Measurements from ENCODE around the gene ARHGAP24. TPM values are rescaled to one million over a fixed set of nuclear protein-coding genes. Genes with fewer than 3 reads are reported as not detected.

ARHGAP24 gene
- total RNA-seq, 2 donors from 2014 or later: 4.2 to 5.2 TPM

GRCh38 chr4:86001591-86001990 lies 526.6 kb downstream of the ARHGAP24 start:
- no peaks in the 10 kb centered on the region for H3K27me3 ChIP-seq
- no peak for TF ChIP-seq CTCF (IDR thresholded peaks at IDR 0.05)
- no peak for DNase-seq
- intact Hi-C loops (cut with DNase I): no loop called here
- H3K36me3 ChIP-seq: no peaks in the 10 kb centered on the region
- no peak overlapping the region for H3K27ac ChIP-seq
- no peaks in the 10 kb centered on the region for H3K9me3 ChIP-seq
- no peaks in the 10 kb centered on the region for H3K4me1 ChIP-seq
- H3K9ac ChIP-seq (ENCODE audit: low read depth in 2 of 2, low read length in 2 of 2): no peak overlapping the region
- no peak overlapping the region for H3K4me3 ChIP-seq

- intact Hi-C loops (cut with DNase I): no loop called here
- TF ChIP-seq CTCF (IDR thresholded peaks at IDR 0.05): no peak
Measured at GRCh38 chr4:86004030-86004429, 529.1 kb downstream of the ARHGAP24 start.

GRCh38 chr4:86006057-86006456 lies 531.1 kb downstream of the ARHGAP24 start:
- DNase-seq: no peak
- no peaks in the 10 kb centered on the region for H3K36me3 ChIP-seq
- no peak for TF ChIP-seq CTCF (IDR thresholded peaks at IDR 0.05)
- no peak overlapping the region for H3K27ac ChIP-seq
- intact Hi-C loops (cut with DNase I): no loop called here
- no peak overlapping the region for H3K4me3 ChIP-seq
- H3K9me3 ChIP-seq: no peaks in the 10 kb centered on the region
- no peaks in the 10 kb centered on the region for H3K4me1 ChIP-seq
- no peak overlapping the region for H3K9ac ChIP-seq (ENCODE audit: low read depth in 2 of 2, low read length in 2 of 2)
- H3K27me3 ChIP-seq: no peaks in the 10 kb centered on the region

More at GRCh38 chr4:86004030-86004429, 529.1 kb downstream of the ARHGAP24 start:
- H3K4me1 ChIP-seq: no peaks in the 10 kb centered on the region
- H3K4me3 ChIP-seq: no peak overlapping the region
- DNase-seq: no peak
- no peaks in the 10 kb centered on the region for H3K36me3 ChIP-seq
- no peaks in the 10 kb centered on the region for H3K9me3 ChIP-seq
- no peaks in the 10 kb centered on the region for H3K27me3 ChIP-seq
- H3K9ac ChIP-seq (ENCODE audit: low read depth in 2 of 2, low read length in 2 of 2): no peak overlapping the region
- no peak overlapping the region for H3K27ac ChIP-seq

- Histone ChIP-seq H3K9ac (ENCODE audit: low read depth in 2 of 2, low read length in 2 of 2) (no peak overlapping the region), H3K27ac (no peak overlapping the region), H3K36me3 (no peaks in the 10 kb centered on the region), H3K4me3 (no peak overlapping the region), H3K4me1 (no peaks in the 10 kb centered on the region), H3K27me3 (no peaks in the 10 kb centered on the region), H3K9me3 (no peaks in the 10 kb centered on the region)
- TF ChIP-seq CTCF (IDR thresholded peaks at IDR 0.05): no peak
- intact Hi-C loops (cut with DNase I): no loop called here
- no peak for DNase-seq
Measured at GRCh38 chr4:86007042-86007441, 532.1 kb downstream of the ARHGAP24 start.

GRCh38 chr4:86011117-86011516 lies 536.2 kb downstream of the ARHGAP24 start:
- no peaks in the 10 kb centered on the region for H3K36me3 ChIP-seq
- no peaks in the 10 kb centered on the region for H3K4me1 ChIP-seq
- no peak overlapping the region for H3K27ac ChIP-seq
- H3K9me3 ChIP-seq: no peaks in the 10 kb centered on the region
- H3K9ac ChIP-seq (ENCODE audit: low read depth in 2 of 2, low read length in 2 of 2): no peak overlapping the region
- no peak for DNase-seq
- intact Hi-C loops (cut with DNase I): no loop called here
- TF ChIP-seq CTCF (IDR thresholded peaks at IDR 0.05): no peak
- H3K4me3 ChIP-seq: no peak overlapping the region
- H3K27me3 ChIP-seq: no peaks in the 10 kb centered on the region

- intact Hi-C loops (cut with DNase I): no loop called here
- no peak for TF ChIP-seq CTCF (IDR thresholded peaks at IDR 0.05)
- Histone ChIP-seq H3K27me3 (no peaks in the 10 kb centered on the region), H3K4me1 (no peaks in the 10 kb centered on the region), H3K36me3 (no peaks in the 10 kb centered on the region), H3K9ac (ENCODE audit: low read depth in 2 of 2, low read length in 2 of 2) (no peak overlapping the region), H3K4me3 (no peak overlapping the region), H3K27ac (no peak overlapping the region), H3K9me3 (no peaks in the 10 kb centered on the region)
- no peak for DNase-seq
Measured at GRCh38 chr4:86013621-86014020, 538.7 kb downstream of the ARHGAP24 start.

Data from colonic mucosa (tissue), 4 donors.